Activated CD8-positive, alpha-beta T cell treated with anti-CD3 and anti-CD28 coated beads for 36 hours (primary cell): ENCODE results near the gene PSMD3. TPM values are rescaled to one million over a fixed set of nuclear protein-coding genes. Genes with fewer than 3 reads are reported as not detected.

Experiments
- ATAC-seq: fragments of 200-7000 bp; cut with Tn5 transposase; one replicate; pipeline ENCODE4 v1.10.0; 2021; ENCODE audit warnings: mild to moderate bottlenecking, moderate library complexity
- CTCF ChIA-PET: fragments of 350-600 bp; sonication (Branson Sonifier 250); formaldehyde crosslinking; loops from one replicate; lab custom pipeline; 2021; ENCODE audit warnings: antibody characterized with exemption; lab: Charles Lee
- POLR2A ChIA-PET: fragments of 350-600 bp; sonication (Branson Sonifier 250); formaldehyde crosslinking; loops from one replicate; lab custom pipeline; 2021; ENCODE audit warnings: antibody characterized with exemption; lab: Charles Lee
- DNase-seq: peaks from one replicate; pipeline ENCODE4 v3.0.0-alpha.2; 2020
- H3K27ac Mint-ChIP-seq: one replicate; pipeline ENCODE4 v1.8.0; 2021; ENCODE audit warnings: mild to moderate bottlenecking, mixed read lengths
- H3K27me3 Mint-ChIP-seq: one replicate; pipeline ENCODE4 v1.8.0; 2021; ENCODE audit warnings: mixed read lengths
- H3K36me3 Mint-ChIP-seq: one replicate; pipeline ENCODE4 v1.8.0; 2021; ENCODE audit warnings: low read depth, mixed read lengths
- H3K4me1 Mint-ChIP-seq: one replicate; pipeline ENCODE4 v1.8.0; 2021; ENCODE audit warnings: low read depth, mixed read lengths
- H3K4me3 Mint-ChIP-seq: one replicate; pipeline ENCODE4 v1.8.0; 2021; ENCODE audit warnings: mild to moderate bottlenecking, moderate library complexity, mixed read lengths
- H3K9me3 Mint-ChIP-seq: one replicate; pipeline ENCODE4 v1.8.0; 2021; ENCODE audit warnings: mixed read lengths
- intact Hi-C: fragments of 100-400 bp; cut with micrococcal nuclease; formaldehyde crosslinking; loops from one replicate; pipeline ENCODE4 v1.10.0; 2022
- total RNA-seq, 2 experiments: library from RNA; stranded (reverse); gene quantifications; one replicate each; pipeline ENCODE4 v1.2.3, GENCODE V29; 2021
- TF ChIP-seq, protein P1 (sequence below): fragments of 200-600 bp; IDR thresholded peaks from one replicate; pipeline ENCODE4 v1.8.0; 2022; ENCODE audit warnings: antibody characterized with exemption, mild to moderate bottlenecking

PSMD3 gene
- total RNA-seq, 2 experiments from 2014 or later, result 149 to 153 TPM

DNA sequence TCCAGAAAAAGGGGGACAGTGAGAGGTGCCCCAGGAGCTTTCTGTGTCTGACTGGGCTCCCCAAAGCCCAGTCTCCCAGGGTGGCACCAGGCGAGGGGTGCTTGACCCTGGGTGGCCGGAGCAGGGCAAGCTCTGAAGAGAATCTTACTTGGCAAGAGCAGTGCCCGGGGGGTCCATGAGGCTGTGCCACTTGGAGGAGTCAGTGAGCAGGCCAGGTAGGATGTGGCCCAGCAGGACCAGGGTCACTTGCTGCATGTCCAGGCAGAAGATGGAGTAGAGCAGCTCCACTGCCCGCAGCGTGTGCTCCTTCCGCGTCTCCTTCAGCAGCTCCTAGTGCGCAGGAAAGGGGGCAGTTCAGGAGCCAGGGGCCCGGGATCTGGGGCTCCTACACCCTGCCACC lies 41.9 kb downstream of the PSMD3 start:
- no peaks in the 10 kb centered on the region for H3K27me3 Mint-ChIP-seq
- no peak for ATAC-seq
- ChIA-PET POLR2A (no interaction called here), CTCF (interaction anchor here (0.7 to 1.5 kb wide), 2 partner anchors 36 to 64 kb away, joined by 3 read pairs; no protein-coding TSS in a partner anchor)
- peaks cover 16% of the 10 kb centered on the region for H3K4me1 Mint-ChIP-seq
- H3K27ac Mint-ChIP-seq, result no peak overlapping the region
- intact Hi-C loops, result no loop called here
- no peak for DNase-seq
- peaks cover 32% of the 10 kb centered on the region for H3K36me3 Mint-ChIP-seq
- no peak overlapping the region for H3K4me3 Mint-ChIP-seq
- TF ChIP-seq, protein P1, sequence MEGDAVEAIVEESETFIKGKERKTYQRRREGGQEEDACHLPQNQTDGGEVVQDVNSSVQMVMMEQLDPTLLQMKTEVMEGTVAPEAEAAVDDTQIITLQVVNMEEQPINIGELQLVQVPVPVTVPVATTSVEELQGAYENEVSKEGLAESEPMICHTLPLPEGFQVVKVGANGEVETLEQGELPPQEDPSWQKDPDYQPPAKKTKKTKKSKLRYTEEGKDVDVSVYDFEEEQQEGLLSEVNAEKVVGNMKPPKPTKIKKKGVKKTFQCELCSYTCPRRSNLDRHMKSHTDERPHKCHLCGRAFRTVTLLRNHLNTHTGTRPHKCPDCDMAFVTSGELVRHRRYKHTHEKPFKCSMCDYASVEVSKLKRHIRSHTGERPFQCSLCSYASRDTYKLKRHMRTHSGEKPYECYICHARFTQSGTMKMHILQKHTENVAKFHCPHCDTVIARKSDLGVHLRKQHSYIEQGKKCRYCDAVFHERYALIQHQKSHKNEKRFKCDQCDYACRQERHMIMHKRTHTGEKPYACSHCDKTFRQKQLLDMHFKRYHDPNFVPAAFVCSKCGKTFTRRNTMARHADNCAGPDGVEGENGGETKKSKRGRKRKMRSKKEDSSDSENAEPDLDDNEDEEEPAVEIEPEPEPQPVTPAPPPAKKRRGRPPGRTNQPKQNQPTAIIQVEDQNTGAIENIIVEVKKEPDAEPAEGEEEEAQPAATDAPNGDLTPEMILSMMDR, result no peak
- H3K9me3 Mint-ChIP-seq, result no peaks in the 10 kb centered on the region

- intact Hi-C loops, result no loop called here
- Mint-ChIP-seq H3K4me3 (no peak overlapping the region), H3K27ac (no peak overlapping the region), H3K36me3 (peaks cover 32% of the 10 kb centered on the region), H3K9me3 (no peaks in the 10 kb centered on the region), H3K27me3 (no peaks in the 10 kb centered on the region), H3K4me1 (peaks cover 16% of the 10 kb centered on the region)
- TF ChIP-seq, protein P1, result no peak
- ChIA-PET CTCF (interaction anchor here (1.5 kb wide), 1 partner anchor 63 kb away, joined by 3 read pairs; no protein-coding TSS in a partner anchor), POLR2A (no interaction called here)
- DNase-seq, result no peak
- ATAC-seq, result no peak
Measured at GRCh38 chr17:40022961-40023541, 42.4 kb downstream of the PSMD3 start.

DNA sequence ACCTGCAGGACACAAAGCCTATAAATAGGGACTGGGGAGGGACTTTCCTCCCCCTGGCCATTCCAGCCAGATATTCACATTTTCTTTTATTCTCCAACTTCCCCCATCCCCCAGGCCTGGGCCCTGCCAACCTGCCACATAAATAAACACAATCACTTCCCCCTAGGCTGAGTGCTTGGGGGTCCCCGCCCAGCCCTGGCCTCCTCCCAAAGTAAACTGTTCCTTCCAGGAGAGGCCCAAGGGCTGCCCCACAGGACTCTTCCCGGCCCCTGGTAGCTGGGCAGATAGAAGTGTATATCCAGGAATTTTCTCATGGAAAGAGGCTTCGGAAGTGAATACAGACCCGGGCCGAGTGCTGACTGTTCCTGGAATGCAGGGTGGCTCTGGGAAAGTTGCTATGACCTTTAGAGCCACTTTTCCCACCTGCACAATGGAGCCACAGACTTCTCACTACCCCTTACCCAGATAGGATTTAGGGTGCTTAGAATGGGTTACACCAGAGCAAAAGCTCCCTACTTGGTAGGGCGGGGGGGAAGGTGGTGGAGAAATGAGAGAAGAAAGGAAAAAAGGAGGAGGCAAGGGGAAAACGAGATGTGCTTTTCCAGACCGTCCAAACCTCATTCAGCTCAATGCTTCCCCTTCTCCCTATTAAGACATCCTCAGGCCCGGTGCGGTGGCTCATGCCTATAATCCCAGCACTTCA lies 43.1 kb downstream of the PSMD3 start:
- TF ChIP-seq, protein P1, result no peak
- Mint-ChIP-seq H3K9me3 (no peaks in the 10 kb centered on the region), H3K36me3 (peaks cover 35% of the 10 kb centered on the region), H3K4me1 (peaks cover 16% of the 10 kb centered on the region), H3K27ac (no peak overlapping the region), H3K27me3 (no peaks in the 10 kb centered on the region), H3K4me3 (no peak overlapping the region)
- no peak for ATAC-seq
- POLR2A ChIA-PET, result no interaction called here
- CTCF ChIA-PET, result interaction anchor here (1.9 to 4.9 kb wide), 3 partner anchors 9 to 402 kb away, joined by 8 to 79 read pairs (median 57); partner anchors contain the start of gene CSF3
- intact Hi-C loops, result no loop called here
- no peak for DNase-seq

GRCh38 chr17:40024901-40025300 lies 44.3 kb downstream of the PSMD3 start:
- DNase-seq, result no peak
- intact Hi-C loops, result no loop called here
- TF ChIP-seq, protein P1, result no peak
- H3K36me3 Mint-ChIP-seq, result peaks cover 39% of the 10 kb centered on the region
- ChIA-PET CTCF (interaction anchor here (0.7 to 4.9 kb wide), 8 partner anchors 10 to 403 kb away, joined by 3 to 79 read pairs (median 22); partner anchors contain the start of genes CSF3 and MED24), POLR2A (interaction anchor here (1.0 to 2.1 kb wide), 3 partner anchors 9 to 99 kb away, joined by 3 to 15 read pairs (median 3); partner anchors contain the start of genes CSF3 and MED24)
- no peak for ATAC-seq
- H3K27ac Mint-ChIP-seq, result no peak overlapping the region
- H3K4me1 Mint-ChIP-seq, result peaks cover 16% of the 10 kb centered on the region
- H3K27me3 Mint-ChIP-seq, result no peaks in the 10 kb centered on the region
- no peak overlapping the region for H3K4me3 Mint-ChIP-seq
- H3K9me3 Mint-ChIP-seq, result no peaks in the 10 kb centered on the region
